AG04449 (cell line): ENCODE data around the gene USP17L19.
"Not testable (repeated sequence)": the region's sequence is repeated elsewhere in the genome, so short reads cannot be mapped to it uniquely, and the experiment has no call there.

Experiments used
- CTCF ChIA-PET: fragments of 350-600 bp; formaldehyde crosslinking; extraction: SDS; loops from one replicate; lab custom pipeline; 2021; ENCODE audit warnings: antibody characterized with exemption; lab: Yijun Ruan, JAX
- POLR2A ChIA-PET: fragments of 400-600, 350-600 bp; formaldehyde crosslinking; extraction: SDS; loops from one replicate; lab custom pipeline; 2020; ENCODE audit warnings: antibody characterized with exemption, inconsistent platforms; lab: Yijun Ruan, JAX
- DNase-seq: peaks from one replicate; pipeline ENCODE4 v3.0.0-alpha.2; 2010; ENCODE audit warnings: low read depth, low spot score
- H3K4me3 ChIP-seq: 2 replicates; pipeline ENCODE4 v1.5.1; 2011; ENCODE audit warnings: low read depth, mild to moderate bottlenecking, control low read depth, low read length

Gene USP17L19

GRCh38 chr4:9253078-9253477 lies at the start of gene USP17L19:
USP17L19 (plus strand) TSS chr4:9253378; CDS start chr4:9253378, 0 bp downstream.
- DNase-seq, CTCF ChIA-PET, H3K4me3 ChIP-seq, POLR2A ChIA-PET: not testable (repeated sequence)

- DNase-seq, H3K4me3 ChIP-seq, CTCF ChIA-PET, POLR2A ChIA-PET: not testable (repeated sequence)
These were observed 42.8 kb upstream of the USP17L19 start, which contains the start of gene USP17L10 for GRCh38 chr4:9210357-9210756. USP17L10 (plus strand) TSS chr4:9210657; CDS start chr4:9210657, 0 bp downstream.

- POLR2A ChIA-PET, result not testable (repeated sequence)
These were observed 38.5 kb upstream of the USP17L19 start for GRCh38 chr4:9214701-9215100.

GRCh38 chr4:9215105-9215504 lies 38.1 kb upstream of the USP17L19 start, which contains the start of gene USP17L11:
USP17L11 (plus strand) TSS chr4:9215405; CDS start chr4:9215405, 0 bp downstream.
- DNase-seq, POLR2A ChIA-PET, CTCF ChIA-PET, H3K4me3 ChIP-seq: not testable (repeated sequence)

More at GRCh38 chr4:9214701-9215100, 38.5 kb upstream of the USP17L19 start:
- CTCF ChIA-PET, H3K4me3 ChIP-seq, DNase-seq: not testable (repeated sequence)

- CTCF ChIA-PET, H3K4me3 ChIP-seq, POLR2A ChIA-PET, DNase-seq: not testable (repeated sequence)
These were observed 33.3 kb upstream of the USP17L19 start, which contains the start of gene USP17L12 for GRCh38 chr4:9219852-9220251. USP17L12 (plus strand) TSS chr4:9220152; CDS start chr4:9220152, 0 bp downstream.

GRCh38 chr4:9224596-9224995 lies 28.6 kb upstream of the USP17L19 start, which contains the start of gene USP17L13:
USP17L13 (plus strand) TSS chr4:9224896; CDS start chr4:9224896, 0 bp downstream.
- H3K4me3 ChIP-seq, POLR2A ChIA-PET, DNase-seq, CTCF ChIA-PET: not testable (repeated sequence)

GRCh38 chr4:9230249-9230648 lies 22.9 kb upstream of the USP17L19 start:
- POLR2A ChIA-PET, H3K4me3 ChIP-seq, DNase-seq, CTCF ChIA-PET: not testable (repeated sequence)

GRCh38 chr4:9234085-9234484 lies 19.1 kb upstream of the USP17L19 start, which contains the start of gene USP17L15:
USP17L15 (plus strand) TSS chr4:9234385; CDS start chr4:9234385, 0 bp downstream.
- CTCF ChIA-PET, POLR2A ChIA-PET, H3K4me3 ChIP-seq, DNase-seq: not testable (repeated sequence)

- DNase-seq, CTCF ChIA-PET, H3K4me3 ChIP-seq, POLR2A ChIA-PET: not testable (repeated sequence)
These were observed 14.7 kb upstream of the USP17L19 start for GRCh38 chr4:9238461-9238860.

- CTCF ChIA-PET, DNase-seq, POLR2A ChIA-PET, H3K4me3 ChIP-seq: not testable (repeated sequence)
These were observed 9.6 kb upstream of the USP17L19 start, which contains the start of gene USP17L17 for GRCh38 chr4:9243579-9243978. USP17L17 (plus strand) TSS chr4:9243879; CDS start chr4:9243879, 0 bp downstream.

- CTCF ChIA-PET, POLR2A ChIA-PET, H3K4me3 ChIP-seq, DNase-seq: not testable (repeated sequence)
These were observed 5.1 kb upstream of the USP17L19 start, which contains the start of gene USP17L18 for GRCh38 chr4:9247953-9248680. USP17L18 (plus strand) TSS chr4:9248630; CDS start chr4:9248630, 0 bp downstream.

GRCh38 chr4:9257824-9258223 lies 4.6 kb downstream of the USP17L19 start, which contains the start of gene USP17L20:
USP17L20 (plus strand) TSS chr4:9258124; CDS start chr4:9258124, 0 bp downstream.
- H3K4me3 ChIP-seq, CTCF ChIA-PET, DNase-seq, POLR2A ChIA-PET: not testable (repeated sequence)

GRCh38 chr4:9262572-9262971 lies 9.4 kb downstream of the USP17L19 start, which contains the start of gene USP17L21:
USP17L21 (plus strand) TSS chr4:9262872; CDS start chr4:9262872, 0 bp downstream.
- H3K4me3 ChIP-seq, POLR2A ChIA-PET, CTCF ChIA-PET, DNase-seq: not testable (repeated sequence)

GRCh38 chr4:9267319-9267718 lies 14.1 kb downstream of the USP17L19 start, which contains the start of gene USP17L22:
USP17L22 (plus strand) TSS chr4:9267619; CDS start chr4:9267619, 0 bp downstream.
- DNase-seq, POLR2A ChIA-PET, CTCF ChIA-PET, H3K4me3 ChIP-seq: not testable (repeated sequence)

- CTCF ChIA-PET, DNase-seq: not testable (repeated sequence)
These were observed 18.5 kb downstream of the USP17L19 start for GRCh38 chr4:9271719-9272118.

More at GRCh38 chr4:9271719-9272118, 18.5 kb downstream of the USP17L19 start:
- POLR2A ChIA-PET, H3K4me3 ChIP-seq: not testable (repeated sequence)
